SKM-1 treated with dmso at 0.1 percent for 144 hours (cell line): ENCODE results near the gene PARP9.

Experiments used
- DNase-seq: peaks from one replicate; lab custom pipeline; 2025; ENCODE audit not compliant: unreplicated experiment; lab: John Stamatoyannopoulos, UW

The PARP9 gene

GRCh38 chr3:122493296-122493695, 70.8 kb downstream of the PARP9 start:
- DNase-seq = no peak

DNA sequence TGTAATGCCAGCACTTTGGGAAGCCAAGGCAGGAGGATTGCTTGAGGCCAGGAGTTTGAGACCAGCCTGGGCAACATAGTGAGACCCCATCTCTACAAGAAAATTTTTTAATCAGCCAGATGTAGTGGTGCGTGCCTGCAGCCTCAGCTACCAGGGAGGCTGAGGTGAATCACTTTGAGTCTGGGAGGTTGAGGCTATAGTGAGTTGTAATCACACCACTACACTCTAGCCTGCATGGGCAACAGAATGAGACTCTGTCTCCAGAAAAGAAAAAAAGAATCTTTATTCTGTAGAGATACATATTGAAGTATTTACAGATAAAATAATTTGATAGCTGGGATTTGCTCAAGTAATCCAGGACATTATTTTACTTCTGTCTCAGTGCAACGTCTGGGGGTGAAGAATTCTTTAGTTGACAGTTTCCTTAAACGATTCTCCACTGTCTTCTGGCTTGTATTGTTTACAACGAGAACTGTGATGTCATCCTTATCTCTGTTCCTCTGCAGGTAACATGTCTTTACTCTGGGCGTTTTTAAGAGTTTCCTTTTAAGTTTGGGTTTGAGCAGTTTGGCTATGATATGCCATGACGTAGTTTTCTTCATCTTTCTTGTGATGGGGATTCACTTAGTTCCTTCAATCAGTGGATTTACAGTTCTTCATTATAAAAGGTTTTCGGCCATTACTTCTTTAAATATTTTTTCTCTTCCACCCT, 75.7 kb downstream of the PARP9 start:
- no peak for DNase-seq

DNA sequence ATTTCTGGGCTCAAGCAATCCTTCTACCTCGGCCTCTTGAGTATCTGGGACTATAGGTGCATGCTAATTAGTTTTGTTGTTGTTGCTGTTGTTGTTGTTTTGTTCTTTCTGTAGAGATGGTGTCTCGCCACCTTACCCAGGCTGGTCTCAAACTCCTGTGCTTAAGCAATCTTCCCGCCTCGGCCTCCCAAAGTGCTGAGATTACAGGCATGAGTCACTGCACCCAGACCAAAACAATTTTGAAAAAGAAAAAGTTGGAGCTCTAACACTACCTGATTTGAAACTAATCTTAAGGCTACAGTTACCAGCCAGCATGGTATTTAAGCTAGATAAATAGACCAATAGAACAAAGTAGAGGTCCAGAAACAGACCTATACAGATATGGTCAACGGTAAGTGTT, 79.1 kb downstream of the PARP9 start:
- DNase-seq = no peak

DNA sequence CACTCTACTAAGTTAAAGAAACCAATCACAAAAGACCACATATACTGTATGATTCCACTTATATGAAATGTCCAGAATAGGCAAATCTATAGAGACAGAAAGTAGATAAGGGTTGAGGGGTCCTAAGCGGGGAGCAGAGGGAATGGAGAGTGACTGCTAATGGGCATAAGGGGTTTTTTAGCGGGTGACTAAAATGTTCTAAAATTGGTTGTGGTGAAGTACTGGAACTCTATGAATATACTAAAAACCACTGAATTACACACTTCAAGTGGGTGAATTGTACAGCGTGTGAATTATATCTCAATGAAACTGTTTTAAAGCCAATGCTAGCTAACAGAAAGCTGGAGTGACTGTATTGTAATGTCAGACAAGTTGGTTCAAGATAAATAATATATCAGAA, 82.7 kb downstream of the PARP9 start:
- DNase-seq = no peak
